ENCODE data around the gene SPAST. TPM values are rescaled to one million over a fixed set of nuclear protein-coding genes. Genes with fewer than 3 reads are reported as not detected.
A peak's percentile ranks its signal among the peaks of the same experiment; 100 is the strongest.

SPAST gene, protein sequence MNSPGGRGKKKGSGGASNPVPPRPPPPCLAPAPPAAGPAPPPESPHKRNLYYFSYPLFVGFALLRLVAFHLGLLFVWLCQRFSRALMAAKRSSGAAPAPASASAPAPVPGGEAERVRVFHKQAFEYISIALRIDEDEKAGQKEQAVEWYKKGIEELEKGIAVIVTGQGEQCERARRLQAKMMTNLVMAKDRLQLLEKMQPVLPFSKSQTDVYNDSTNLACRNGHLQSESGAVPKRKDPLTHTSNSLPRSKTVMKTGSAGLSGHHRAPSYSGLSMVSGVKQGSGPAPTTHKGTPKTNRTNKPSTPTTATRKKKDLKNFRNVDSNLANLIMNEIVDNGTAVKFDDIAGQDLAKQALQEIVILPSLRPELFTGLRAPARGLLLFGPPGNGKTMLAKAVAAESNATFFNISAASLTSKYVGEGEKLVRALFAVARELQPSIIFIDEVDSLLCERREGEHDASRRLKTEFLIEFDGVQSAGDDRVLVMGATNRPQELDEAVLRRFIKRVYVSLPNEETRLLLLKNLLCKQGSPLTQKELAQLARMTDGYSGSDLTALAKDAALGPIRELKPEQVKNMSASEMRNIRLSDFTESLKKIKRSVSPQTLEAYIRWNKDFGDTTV
- total RNA-seq (2016; rRNA removed; fragmentation: Illumina TruSeq; extraction: Trizol) (40.4 and 41.5 TPM in 2 replicates), polyA plus RNA-seq (2011; rRNA removed) (8.1 and 11.5 TPM in 2 replicates), polyA minus RNA-seq (2011; rRNA and poly(A)+ RNA removed; ENCODE audit: low replicate concordance) (5.2 and 7.0 TPM in 2 replicates), Bru-seq, nascent RNA (percentile 65 among the genes with signal in this experiment), BruChase-seq, experiment 1, labeled RNA remaining after a 6-hour chase (percentile 81 among the genes with signal in this experiment), BruChase-seq, experiment 2, labeled RNA remaining after a 2-hour chase (percentile 73 among the genes with signal in this experiment)
- 23.2 and 26.1 TPM in 2 replicates for total RNA-seq (2016; cell fraction: cytosol; rRNA removed; fragmentation: Illumina TruSeq; extraction: Trizol; ENCODE audit: low read depth)
- total RNA-seq (2016; cell fraction: insoluble cytoplasmic fraction; rRNA removed; fragmentation: Illumina TruSeq; extraction: Trizol): 37.5 and 39.9 TPM in 2 replicates
- total RNA-seq (2016; cell fraction: membrane; rRNA removed; fragmentation: Illumina TruSeq; extraction: Trizol): 33.7 and 34.4 TPM in 2 replicates
- total RNA-seq (2016; cell fraction: nucleus; rRNA removed; fragmentation: Illumina TruSeq; extraction: Trizol): 24.5 and 29.2 TPM in 2 replicates
- 4.7 and 7.3 TPM in 2 replicates for polyA plus RNA-seq (2011; cell fraction: cytosol; rRNA removed)
- 3.2 and 3.8 TPM in 2 replicates for polyA plus RNA-seq (2011; cell fraction: nucleus; rRNA removed)
- polyA plus RNA-seq (2012): 11.4 and 14.0 TPM in 2 replicates
- 2.0 and 2.8 TPM in 2 replicates for polyA plus RNA-seq (2016; cell fraction: cytosol; fragmentation: Illumina TruSeq; extraction: Trizol; ENCODE audit: low read depth)
- polyA plus RNA-seq (2016; cell fraction: insoluble cytoplasmic fraction; fragmentation: Illumina TruSeq; extraction: Trizol; ENCODE audit: low read depth): 20.2 and 21.0 TPM in 2 replicates
- 8.6 and 9.2 TPM in 2 replicates for polyA plus RNA-seq (2016; cell fraction: membrane; fragmentation: Illumina TruSeq; extraction: Trizol; ENCODE audit: low read depth)
- polyA plus RNA-seq (2016; cell fraction: nucleus; fragmentation: Illumina TruSeq; extraction: Trizol; ENCODE audit: insufficient read depth, low read depth): 18.4 and 19.9 TPM in 2 replicates
- polyA minus RNA-seq (2011; cell fraction: cytosol; rRNA and poly(A)+ RNA removed): 22.6 and 33.6 TPM in 2 replicates
- polyA minus RNA-seq (2011; cell fraction: nucleus; rRNA and poly(A)+ RNA removed): 16.0 and 20.1 TPM in 2 replicates
- long read RNA-seq, experiment 1, partial matches to known transcripts: 0 of 3 reads
- long read RNA-seq, experiment 1, other reads (novel, unspliced or antisense): 3 of 3 reads
- long read RNA-seq, experiment 2, partial matches to known transcripts: 0 of 26 reads
- long read RNA-seq, experiment 2, other reads (novel, unspliced or antisense): 26 of 26 reads

DNA sequence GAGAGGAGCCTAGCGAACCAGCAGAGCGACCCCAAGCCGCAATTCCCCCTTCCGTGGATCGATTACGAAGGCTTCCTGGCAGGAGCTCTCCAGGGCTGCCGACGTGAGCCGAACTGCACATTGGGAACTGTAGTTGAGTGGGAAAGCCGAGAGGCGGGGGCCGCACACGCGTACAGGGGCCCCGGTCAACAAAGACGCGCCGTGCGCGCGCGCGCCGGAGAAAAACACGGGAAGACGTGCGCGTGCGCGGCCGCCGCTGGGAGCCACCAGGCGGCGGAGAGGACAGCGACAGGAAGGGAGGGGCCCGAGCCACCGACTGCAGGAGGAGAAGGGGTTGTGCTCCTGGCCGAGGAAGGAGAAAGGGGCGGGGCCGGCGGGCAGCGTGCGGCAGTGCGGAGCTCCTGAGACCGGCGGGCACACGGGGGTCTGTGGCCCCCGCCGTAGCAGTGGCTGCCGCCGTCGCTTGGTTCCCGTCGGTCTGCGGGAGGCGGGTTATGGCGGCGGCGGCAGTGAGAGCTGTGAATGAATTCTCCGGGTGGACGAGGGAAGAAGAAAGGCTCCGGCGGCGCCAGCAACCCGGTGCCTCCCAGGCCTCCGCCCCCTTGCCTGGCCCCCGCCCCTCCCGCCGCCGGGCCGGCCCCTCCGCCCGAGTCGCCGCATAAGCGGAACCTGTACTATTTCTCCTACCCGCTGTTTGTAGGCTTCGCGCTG lies at the start of gene SPAST:
Gene SPAST (plus strand): TSS at position 247 of the 711 bp plus-strand sequence. CDS start 276 bp downstream, at position 523.
- intact Hi-C loops (cut with micrococcal nuclease; ENCODE audit: unreplicated experiment): loop anchor here (1.0 to 10.0 kb wide), 4 partner anchors 24 to 264 kb away; partner anchors contain the start of genes DPY30 and MEMO1
- WGBS (ENCODE audit: low lambda C conversion rate): 1% methylated on average over 59 of the region's 79 CpGs
- Histone ChIP-seq H4K20me1 (ENCODE audit: insufficient read depth, low read length) (no peaks in the 10 kb centered on the region), H3K9me3 (ENCODE audit: low read length) (no peaks in the 10 kb centered on the region), H3K36me3 (replicated peaks in 1 of 2; ENCODE audit: control insufficient read depth in 1 of 2, insufficient read depth in 2 of 2, low read length in 2 of 2) (no peaks in the 10 kb centered on the region), H3K27me3 (ENCODE audit: control insufficient read depth in 1 of 2, insufficient read depth in 2 of 2, low read length in 2 of 2) (no peaks in the 10 kb centered on the region; a peak in 1 of 5 replicates), H2AFZ (ENCODE audit: low read length) (peak within 1 kb of the TSS; percentile 99), H3K4me1 (ENCODE audit: insufficient read depth, low read length) (peaks cover 32% of the 10 kb centered on the region), H3K4me3 (replicated peaks in 1 of 3; ENCODE audit: insufficient read depth in 1 of 3, low read depth in 2 of 3, low read length in 3 of 3) (peak within 1 kb of the TSS; percentile 75 to 95 (median 87)), H3K4me2 (ENCODE audit: low read depth, low read length) (peak within 1 kb of the TSS; percentile 99), H3K27ac (ENCODE audit: extremely low read length, insufficient read depth, low read length) (peak within 1 kb of the TSS; percentile 95), H3K79me2 (ENCODE audit: insufficient read depth, low read length) (peaks cover 16% of the 10 kb centered on the region), H3K9ac (ENCODE audit: insufficient read depth, low read depth, low read length) (peak within 1 kb of the TSS; percentile 91)
- ATAC-seq (peak; percentile 92), FAIRE-seq (peak; percentile 68), DNase-seq (ENCODE audit: low spot score) (peak; percentile 98)
- in situ Hi-C loops (cut with HindIII; ENCODE audit: extremely low pct_ligation_motif_present, low pct_unique_long_range_greater_than_20kb): no loop called here
- no TSS peak for BruUV-seq (replicated peaks)
- ChIA-PET POLR2A (interaction anchor here (0.6 to 3.9 kb wide), 23 partner anchors 8 to 359 kb away, joined by 3 to 146 read pairs (median 6); partner anchors contain the start of genes DPY30, MEMO1 and SLC30A6), CTCF (ENCODE audit: low intra/inter-chr PET ratio, low total read pairs) (no interaction called here)
- TF ChIP-seq TOE1 (CRISPR knock-in tag; IDR thresholded peaks at IDR 0.05) (no peak; the same call in 1 of the 2 replicates), ZNF572 (CRISPR knock-in tag; IDR thresholded peaks at IDR 0.05) (no peak; the same call in 1 of the 2 replicates), ZIK1 (CRISPR knock-in tag; IDR thresholded peaks at IDR 0.05; ENCODE audit: borderline replicate concordance, low read depth) (no peak), ZNF552 (CRISPR knock-in tag; IDR thresholded peaks at IDR 0.05; ENCODE audit: borderline replicate concordance) (no peak)
- TF ChIP-seq, protein P1, sequence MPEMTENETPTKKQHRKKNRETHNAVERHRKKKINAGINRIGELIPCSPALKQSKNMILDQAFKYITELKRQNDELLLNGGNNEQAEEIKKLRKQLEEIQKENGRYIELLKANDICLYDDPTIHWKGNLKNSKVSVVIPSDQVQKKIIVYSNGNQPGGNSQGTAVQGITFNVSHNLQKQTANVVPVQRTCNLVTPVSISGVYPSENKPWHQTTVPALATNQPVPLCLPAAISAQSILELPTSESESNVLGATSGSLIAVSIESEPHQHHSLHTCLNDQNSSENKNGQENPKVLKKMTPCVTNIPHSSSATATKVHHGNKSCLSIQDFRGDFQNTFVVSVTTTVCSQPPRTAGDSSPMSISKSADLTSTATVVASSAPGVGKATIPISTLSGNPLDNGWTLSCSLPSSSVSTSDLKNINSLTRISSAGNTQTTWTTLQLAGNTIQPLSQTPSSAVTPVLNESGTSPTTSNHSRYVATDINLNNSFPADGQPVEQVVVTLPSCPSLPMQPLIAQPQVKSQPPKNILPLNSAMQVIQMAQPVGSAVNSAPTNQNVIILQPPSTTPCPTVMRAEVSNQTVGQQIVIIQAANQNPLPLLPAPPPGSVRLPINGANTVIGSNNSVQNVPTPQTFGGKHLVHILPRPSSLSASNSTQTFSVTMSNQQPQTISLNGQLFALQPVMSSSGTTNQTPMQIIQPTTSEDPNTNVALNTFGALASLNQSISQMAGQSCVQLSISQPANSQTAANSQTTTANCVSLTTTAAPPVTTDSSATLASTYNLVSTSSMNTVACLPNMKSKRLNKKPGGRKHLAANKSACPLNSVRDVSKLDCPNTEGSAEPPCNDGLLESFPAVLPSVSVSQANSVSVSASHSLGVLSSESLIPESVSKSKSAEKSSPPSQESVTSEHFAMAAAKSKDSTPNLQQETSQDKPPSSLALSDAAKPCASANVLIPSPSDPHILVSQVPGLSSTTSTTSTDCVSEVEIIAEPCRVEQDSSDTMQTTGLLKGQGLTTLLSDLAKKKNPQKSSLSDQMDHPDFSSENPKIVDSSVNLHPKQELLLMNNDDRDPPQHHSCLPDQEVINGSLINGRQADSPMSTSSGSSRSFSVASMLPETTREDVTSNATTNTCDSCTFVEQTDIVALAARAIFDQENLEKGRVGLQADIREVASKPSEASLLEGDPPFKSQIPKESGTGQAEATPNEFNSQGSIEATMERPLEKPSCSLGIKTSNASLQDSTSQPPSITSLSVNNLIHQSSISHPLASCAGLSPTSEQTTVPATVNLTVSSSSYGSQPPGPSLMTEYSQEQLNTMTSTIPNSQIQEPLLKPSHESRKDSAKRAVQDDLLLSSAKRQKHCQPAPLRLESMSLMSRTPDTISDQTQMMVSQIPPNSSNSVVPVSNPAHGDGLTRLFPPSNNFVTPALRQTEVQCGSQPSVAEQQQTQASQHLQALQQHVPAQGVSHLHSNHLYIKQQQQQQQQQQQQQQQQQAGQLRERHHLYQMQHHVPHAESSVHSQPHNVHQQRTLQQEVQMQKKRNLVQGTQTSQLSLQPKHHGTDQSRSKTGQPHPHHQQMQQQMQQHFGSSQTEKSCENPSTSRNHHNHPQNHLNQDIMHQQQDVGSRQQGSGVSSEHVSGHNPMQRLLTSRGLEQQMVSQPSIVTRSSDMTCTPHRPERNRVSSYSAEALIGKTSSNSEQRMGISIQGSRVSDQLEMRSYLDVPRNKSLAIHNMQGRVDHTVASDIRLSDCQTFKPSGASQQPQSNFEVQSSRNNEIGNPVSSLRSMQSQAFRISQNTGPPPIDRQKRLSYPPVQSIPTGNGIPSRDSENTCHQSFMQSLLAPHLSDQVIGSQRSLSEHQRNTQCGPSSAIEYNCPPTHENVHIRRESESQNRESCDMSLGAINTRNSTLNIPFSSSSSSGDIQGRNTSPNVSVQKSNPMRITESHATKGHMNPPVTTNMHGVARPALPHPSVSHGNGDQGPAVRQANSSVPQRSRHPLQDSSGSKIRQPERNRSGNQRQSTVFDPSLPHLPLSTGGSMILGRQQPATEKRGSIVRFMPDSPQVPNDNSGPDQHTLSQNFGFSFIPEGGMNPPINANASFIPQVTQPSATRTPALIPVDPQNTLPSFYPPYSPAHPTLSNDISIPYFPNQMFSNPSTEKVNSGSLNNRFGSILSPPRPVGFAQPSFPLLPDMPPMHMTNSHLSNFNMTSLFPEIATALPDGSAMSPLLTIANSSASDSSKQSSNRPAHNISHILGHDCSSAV (CRISPR knock-in tag; IDR thresholded peaks at IDR 0.05; ENCODE audit: borderline replicate concordance): 0 out of 2 replicates have a peak, but pooled peaks have one; percentile 59
- TF ChIP-seq, protein P2, sequence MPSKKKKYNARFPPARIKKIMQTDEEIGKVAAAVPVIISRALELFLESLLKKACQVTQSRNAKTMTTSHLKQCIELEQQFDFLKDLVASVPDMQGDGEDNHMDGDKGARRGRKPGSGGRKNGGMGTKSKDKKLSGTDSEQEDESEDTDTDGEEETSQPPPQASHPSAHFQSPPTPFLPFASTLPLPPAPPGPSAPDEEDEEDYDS (CRISPR knock-in tag; IDR thresholded peaks at IDR 0.05): peak; percentile 78

All from HepG2 (cell line).